ENCODE measurements around the gene DNAJC13. TPM values are rescaled to one million over a fixed set of nuclear protein-coding genes. Genes with fewer than 3 reads are reported as not detected.

Gene DNAJC13
- total RNA-seq, 1 experiment from 2014 or later, result 24.7 TPM

DNA sequence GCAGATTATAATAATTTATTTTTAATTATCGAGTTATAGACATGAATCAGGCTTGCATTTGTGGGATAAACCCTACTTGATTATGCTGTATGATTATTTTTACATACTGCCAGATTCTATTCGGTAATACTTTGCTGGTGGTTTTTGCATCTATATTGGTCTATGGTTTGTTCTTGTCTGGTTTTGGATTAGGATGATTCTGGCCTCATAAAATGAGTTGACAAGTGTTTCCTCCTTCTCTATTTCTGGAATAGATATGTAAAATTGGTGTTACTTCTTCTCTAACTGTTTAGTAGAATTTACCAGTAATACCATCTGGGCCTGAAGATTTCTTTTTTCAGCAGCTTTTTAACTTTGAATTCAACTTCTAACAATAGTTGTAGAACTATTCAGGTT lies 146.8 kb downstream of the DNAJC13 start:
- intact Hi-C loops (cut with micrococcal nuclease), result no loop called here
- no peaks in the 10 kb centered on the region for H3K27me3 ChIP-seq (ENCODE audit: low read length)
- ATAC-seq (no peak), DNase-seq (no peak)
- no TSS peak for BruUV-seq (replicated peaks)
- H3K9ac ChIP-seq (ENCODE audit: low read length), result no peak overlapping the region
- H3K36me3 ChIP-seq (ENCODE audit: low read depth, low read length), result no peaks in the 10 kb centered on the region
- no peak overlapping the region for H3K27ac ChIP-seq (ENCODE audit: low read length)
- H3K79me2 ChIP-seq (ENCODE audit: low read length), result no peaks in the 10 kb centered on the region
- H3K9me2 ChIP-seq (replicated peaks; ENCODE audit: low read length), result no peaks in the 10 kb centered on the region
- CTCF ChIA-PET, result no interaction called here
- POLR2A ChIA-PET (ENCODE audit: unreplicated experiment), result no interaction called here
- no peaks in the 10 kb centered on the region for H3K4me1 ChIP-seq (ENCODE audit: insufficient read depth, low read length)
- H3K9me3 ChIP-seq (ENCODE audit: low read length), result no peaks in the 10 kb centered on the region
- H3K4me2 ChIP-seq (ENCODE audit: low read length), result no peak overlapping the region
- H3K4me3 ChIP-seq (ENCODE audit: low read length), result no peak overlapping the region
- no peaks in the 10 kb centered on the region for H3F3A ChIP-seq (ENCODE audit: low read length, unreplicated experiment)
- no peak overlapping the region for H2AFZ ChIP-seq (ENCODE audit: low read length)
- no peaks in the 10 kb centered on the region for H4K20me1 ChIP-seq (ENCODE audit: low read length)
- TF ChIP-seq EZH2phosphoT487 (IDR thresholded peaks at IDR 0.05; ENCODE audit: borderline replicate concordance, low read length) (no peak), CTCF (conservative IDR thresholded peaks at IDR 0.05; ENCODE audit: low read depth, low read length) (no peak), EZH2 (IDR thresholded peaks at IDR 0.05; ENCODE audit: low read length, unreplicated experiment) (no peak)

DNA sequence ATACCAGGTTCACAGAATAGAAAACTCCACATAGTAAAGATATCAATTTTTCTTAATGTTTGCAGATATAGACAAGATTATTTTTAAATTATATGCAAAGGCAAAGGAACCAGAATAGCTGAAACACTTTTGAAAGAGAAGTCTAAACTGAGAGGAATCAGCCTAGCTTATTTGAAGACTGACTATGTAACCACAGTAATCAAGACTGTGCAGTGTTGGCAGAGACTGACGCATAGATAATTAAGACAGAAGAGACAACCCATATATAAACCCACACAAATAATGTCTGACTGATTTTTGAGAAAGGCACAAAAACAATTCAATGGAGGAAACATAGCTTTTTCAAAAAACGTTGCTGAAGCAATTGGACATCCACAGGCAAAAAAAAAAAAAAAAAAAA lies 151.1 kb downstream of the DNAJC13 start:
- CTCF ChIA-PET, result no interaction called here
- no peak overlapping the region for H3K4me3 ChIP-seq (ENCODE audit: low read length)
- H3K36me3 ChIP-seq (ENCODE audit: low read depth, low read length), result no peaks in the 10 kb centered on the region
- intact Hi-C loops (cut with micrococcal nuclease), result no loop called here
- H3K4me1 ChIP-seq (ENCODE audit: insufficient read depth, low read length), result no peaks in the 10 kb centered on the region
- no peak overlapping the region for H2AFZ ChIP-seq (ENCODE audit: low read length)
- H3K9me3 ChIP-seq (ENCODE audit: low read length), result no peaks in the 10 kb centered on the region
- H3K9ac ChIP-seq (ENCODE audit: low read length), result no peak overlapping the region
- H3K9me2 ChIP-seq (replicated peaks; ENCODE audit: low read length), result no peaks in the 10 kb centered on the region
- H3K27ac ChIP-seq (ENCODE audit: low read length), result no peak overlapping the region
- no peaks in the 10 kb centered on the region for H3K79me2 ChIP-seq (ENCODE audit: low read length)
- POLR2A ChIA-PET (ENCODE audit: unreplicated experiment), result no interaction called here
- no TSS peak for BruUV-seq (replicated peaks)
- H3F3A ChIP-seq (ENCODE audit: low read length, unreplicated experiment), result no peaks in the 10 kb centered on the region
- ATAC-seq (no peak), DNase-seq (no peak)
- H3K27me3 ChIP-seq (ENCODE audit: low read length), result no peaks in the 10 kb centered on the region
- no peak overlapping the region for H3K4me2 ChIP-seq (ENCODE audit: low read length)
- no peaks in the 10 kb centered on the region for H4K20me1 ChIP-seq (ENCODE audit: low read length)
- TF ChIP-seq CTCF (conservative IDR thresholded peaks at IDR 0.05; ENCODE audit: low read depth, low read length) (no peak), EZH2phosphoT487 (IDR thresholded peaks at IDR 0.05; ENCODE audit: borderline replicate concordance, low read length) (no peak), EZH2 (IDR thresholded peaks at IDR 0.05; ENCODE audit: low read length, unreplicated experiment) (no peak)

DNA sequence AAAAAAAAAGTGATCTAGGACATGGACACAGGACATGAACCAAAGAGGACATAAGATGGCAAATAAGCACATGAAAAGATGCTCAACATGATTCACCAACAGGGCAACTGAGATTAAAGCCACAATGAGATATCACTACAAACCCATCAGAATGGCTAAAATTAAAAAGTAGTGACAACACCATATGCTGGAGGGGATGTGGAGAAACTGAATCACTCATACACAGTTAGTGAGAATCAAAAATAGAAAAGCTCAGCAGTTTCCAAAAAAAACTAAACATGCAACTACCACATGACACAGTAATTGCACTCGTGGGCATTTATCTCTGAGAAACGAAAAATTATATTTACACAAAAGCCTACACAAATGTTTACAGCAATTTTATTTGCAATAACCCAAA lies 151.9 kb downstream of the DNAJC13 start:
- no peak overlapping the region for H3K27ac ChIP-seq (ENCODE audit: low read length)
- no peaks in the 10 kb centered on the region for H3K4me1 ChIP-seq (ENCODE audit: insufficient read depth, low read length)
- no peaks in the 10 kb centered on the region for H3K9me3 ChIP-seq (ENCODE audit: low read length)
- no peak overlapping the region for H2AFZ ChIP-seq (ENCODE audit: low read length)
- DNase-seq, result no peak
- no TSS peak for BruUV-seq (replicated peaks)
- H3F3A ChIP-seq (ENCODE audit: low read length, unreplicated experiment), result no peaks in the 10 kb centered on the region
- no peak overlapping the region for H3K9ac ChIP-seq (ENCODE audit: low read length)
- no peaks in the 10 kb centered on the region for H3K36me3 ChIP-seq (ENCODE audit: low read depth, low read length)
- no peak for ATAC-seq
- intact Hi-C loops (cut with micrococcal nuclease), result no loop called here
- H3K4me2 ChIP-seq (ENCODE audit: low read length), result no peak overlapping the region
- ChIA-PET CTCF (no interaction called here), POLR2A (ENCODE audit: unreplicated experiment) (no interaction called here)
- TF ChIP-seq CTCF (conservative IDR thresholded peaks at IDR 0.05; ENCODE audit: low read depth, low read length) (no peak), EZH2 (IDR thresholded peaks at IDR 0.05; ENCODE audit: low read length, unreplicated experiment) (no peak), EZH2phosphoT487 (IDR thresholded peaks at IDR 0.05; ENCODE audit: borderline replicate concordance, low read length) (no peak)
- H4K20me1 ChIP-seq (ENCODE audit: low read length), result no peaks in the 10 kb centered on the region
- no peaks in the 10 kb centered on the region for H3K79me2 ChIP-seq (ENCODE audit: low read length)
- H3K9me2 ChIP-seq (replicated peaks; ENCODE audit: low read length), result no peaks in the 10 kb centered on the region
- no peaks in the 10 kb centered on the region for H3K27me3 ChIP-seq (ENCODE audit: low read length)
- no peak overlapping the region for H3K4me3 ChIP-seq (ENCODE audit: low read length)
